ENCODE results near the gene TMEM208.

- TF ChIP-seq POLR2A (IDR thresholded peaks at IDR 0.05) = no peak
- TF ChIP-seq CTCF (IDR thresholded peaks at IDR 0.05) = no peak
Measured at GRCh38 chr16:67258161-67258835, 31.4 kb downstream of the TMEM208 start.

All from right lobe of liver (tissue), 4 donors.